DND-41 (cell line): ENCODE results near the gene RALGDS.
"Not testable (repeated sequence)": the region's sequence is repeated elsewhere in the genome, so short reads cannot be mapped to it uniquely, and the experiment has no call there.

ENCODE experiments used
- ATAC-seq: fragments of 200-7000 bp; cut with Tn5 transposase; 3 replicates; pipeline ENCODE4 v1.9.1; 2021; ENCODE audit warnings: low read depth; ENCODE audit not compliant: insufficient read depth
- DNase-seq: peaks from one replicate; pipeline ENCODE4 v3.0.0-alpha.2; 2020
- H2AFZ ChIP-seq: 2 replicates; pipeline ENCODE4 v1.6.0; 2012; ENCODE audit warnings: low read depth, low read length
- H3K27ac ChIP-seq: 2 replicates; pipeline ENCODE4 v1.5.1; 2012; ENCODE audit warnings: low read length, inconsistent platforms
- H3K27me3 ChIP-seq: fragments of 200-600 bp; sonication (generic); 2 replicates; pipeline ENCODE4 v1.6.0; 2012; ENCODE audit warnings: low read length, mild to moderate bottlenecking, inconsistent platforms; ENCODE audit not compliant: insufficient read depth, poor library complexity
- H3K36me3 ChIP-seq: 2 replicates; pipeline ENCODE4 v1.5.1; 2012; ENCODE audit warnings: low read length, inconsistent platforms; ENCODE audit not compliant: insufficient read depth
- H3K4me1 ChIP-seq: 2 replicates; pipeline ENCODE4 v1.5.1; 2012; ENCODE audit warnings: mild to moderate bottlenecking, low read length; ENCODE audit not compliant: insufficient read depth
- H3K4me2 ChIP-seq: 2 replicates; pipeline ENCODE4 v1.6.0; 2012; ENCODE audit warnings: mild to moderate bottlenecking, moderate library complexity, low read length, inconsistent platforms; ENCODE audit not compliant: insufficient read depth
- H3K4me3 ChIP-seq, 2 experiments: fragments of 200-600 bp in 1 of 2; shearing (Covaris generic) in 1 of 2; 2 replicates each; pipeline ENCODE4 v1.5.1; 2012 to 2016; ENCODE audit warnings: inconsistent platforms in 2 of 2, low read length in 2 of 2, mild to moderate bottlenecking in 2 of 2, low read depth in 1 of 2, moderate library complexity in 1 of 2
- H3K79me2 ChIP-seq: 2 replicates; pipeline ENCODE4 v1.6.0; 2012; ENCODE audit warnings: low read length, inconsistent platforms; ENCODE audit not compliant: insufficient read depth
- H3K9ac ChIP-seq: 2 replicates; pipeline ENCODE4 v1.6.0; 2012; ENCODE audit warnings: low read depth, mild to moderate bottlenecking, inconsistent platforms, low read length, moderate library complexity
- H3K9me3 ChIP-seq: 2 replicates; pipeline ENCODE4 v1.5.1; 2012; ENCODE audit warnings: low read length, moderate library complexity, mild to moderate bottlenecking, inconsistent platforms; ENCODE audit not compliant: insufficient read depth, severe bottlenecking
- H4K20me1 ChIP-seq: 2 replicates; pipeline ENCODE4 v1.6.0; 2012; ENCODE audit warnings: low read length; ENCODE audit not compliant: insufficient read depth
- EZH2 ChIP-seq: IDR thresholded peaks from 3 replicates; pipeline ENCODE4 v1.6.1; 2012; ENCODE audit warnings: borderline replicate concordance, low read depth, mild to moderate bottlenecking, moderate library complexity, low read length, inconsistent platforms; ENCODE audit not compliant: severe bottlenecking
- TF ChIP-seq, protein P1 (sequence below): IDR thresholded peaks from 2 replicates; pipeline ENCODE4 v1.5.1; 2012; ENCODE audit warnings: borderline replicate concordance, low read length, moderate library complexity, mild to moderate bottlenecking; ENCODE audit not compliant: poor library complexity, severe bottlenecking; ENCODE audit errors: extremely low read depth

Gene RALGDS

DNA sequence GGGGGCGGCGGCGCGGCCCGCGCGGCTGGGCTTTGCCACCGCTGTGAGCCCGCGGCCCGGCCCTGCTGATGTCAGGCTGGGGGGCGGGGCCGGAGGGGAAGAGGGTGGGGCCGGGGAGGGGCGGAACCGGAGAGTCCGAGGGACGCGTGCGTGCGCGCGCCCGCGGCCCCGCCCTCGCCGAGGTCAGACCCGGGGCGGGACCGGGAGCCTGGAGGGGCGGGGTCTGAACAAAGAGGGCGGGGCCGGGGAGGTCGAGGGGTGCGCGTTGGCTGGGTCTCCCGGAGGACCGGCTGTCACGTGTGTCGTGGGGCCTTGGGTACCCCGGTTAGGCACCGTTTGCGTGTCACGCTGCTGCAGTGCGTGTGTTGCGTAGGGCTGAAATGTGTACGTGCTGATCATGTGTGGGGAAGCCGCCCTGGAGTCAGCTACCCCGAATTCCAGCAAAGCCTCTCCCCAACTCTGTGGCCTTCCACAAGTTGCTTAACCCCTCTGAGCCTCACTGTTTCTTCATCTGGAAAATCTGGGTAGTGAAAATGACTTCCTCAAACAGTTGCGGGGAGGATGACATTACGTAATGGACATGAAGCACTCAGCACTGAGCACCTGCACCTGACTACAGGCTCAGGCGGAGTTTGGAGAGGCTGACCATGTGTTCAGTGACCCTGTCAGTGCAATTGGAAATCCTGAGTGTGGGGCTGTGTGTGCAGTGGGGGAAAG is at the start of gene RALGDS:
Gene RALGDS (minus strand): TSS at position 43 of the 717 bp plus-strand sequence. CDS start 86 bp downstream, outside the sequence.
- Histone ChIP-seq H2AFZ (peak within 1 kb of the TSS; percentile 62; the same call in 1 of the 2 replicates), H3K79me2 (peaks cover 40% of the 10 kb centered on the region), H3K27ac (peak within 1 kb of the TSS; percentile 32), H3K9me3 (no peaks in the 10 kb centered on the region), H3K36me3 (peaks cover under 1% of the 10 kb centered on the region; the same call in 1 of the 2 replicates), H3K4me2 (peak within 1 kb of the TSS; percentile 91), H3K27me3 (no peaks in the 10 kb centered on the region), H3K4me3 (peak within 1 kb of the TSS; percentile 37 to 64; a peak in 3 of 4 replicates), H3K9ac (peak within 1 kb of the TSS; percentile 67), H4K20me1 (peaks cover 58% of the 10 kb centered on the region), H3K4me1 (peaks cover 26% of the 10 kb centered on the region)
- DNase-seq (peak; percentile 83), ATAC-seq (peak; percentile 83)
- TF ChIP-seq, protein P1, sequence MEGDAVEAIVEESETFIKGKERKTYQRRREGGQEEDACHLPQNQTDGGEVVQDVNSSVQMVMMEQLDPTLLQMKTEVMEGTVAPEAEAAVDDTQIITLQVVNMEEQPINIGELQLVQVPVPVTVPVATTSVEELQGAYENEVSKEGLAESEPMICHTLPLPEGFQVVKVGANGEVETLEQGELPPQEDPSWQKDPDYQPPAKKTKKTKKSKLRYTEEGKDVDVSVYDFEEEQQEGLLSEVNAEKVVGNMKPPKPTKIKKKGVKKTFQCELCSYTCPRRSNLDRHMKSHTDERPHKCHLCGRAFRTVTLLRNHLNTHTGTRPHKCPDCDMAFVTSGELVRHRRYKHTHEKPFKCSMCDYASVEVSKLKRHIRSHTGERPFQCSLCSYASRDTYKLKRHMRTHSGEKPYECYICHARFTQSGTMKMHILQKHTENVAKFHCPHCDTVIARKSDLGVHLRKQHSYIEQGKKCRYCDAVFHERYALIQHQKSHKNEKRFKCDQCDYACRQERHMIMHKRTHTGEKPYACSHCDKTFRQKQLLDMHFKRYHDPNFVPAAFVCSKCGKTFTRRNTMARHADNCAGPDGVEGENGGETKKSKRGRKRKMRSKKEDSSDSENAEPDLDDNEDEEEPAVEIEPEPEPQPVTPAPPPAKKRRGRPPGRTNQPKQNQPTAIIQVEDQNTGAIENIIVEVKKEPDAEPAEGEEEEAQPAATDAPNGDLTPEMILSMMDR = no peak
- TF ChIP-seq EZH2 = no peak

GRCh38 chr9:133170716-133171115 is 49.7 kb upstream of the RALGDS start:
- no peaks in the 10 kb centered on the region for H3K36me3 ChIP-seq
- no peak overlapping the region for H3K9ac ChIP-seq
- DNase-seq (no peak), ATAC-seq (no peak)
- no peaks in the 10 kb centered on the region for H3K79me2 ChIP-seq
- no peak overlapping the region for H3K4me2 ChIP-seq
- H3K27ac ChIP-seq = no peak overlapping the region
- no peaks in the 10 kb centered on the region for H3K4me1 ChIP-seq
- no peak overlapping the region for H3K4me3 ChIP-seq
- no peaks in the 10 kb centered on the region for H4K20me1 ChIP-seq
- H3K27me3 ChIP-seq = peaks cover 3% of the 10 kb centered on the region
- no peaks in the 10 kb centered on the region for H3K9me3 ChIP-seq
- no peak overlapping the region for H2AFZ ChIP-seq
- TF ChIP-seq, protein P1 = no peak
- TF ChIP-seq EZH2 = no peak

GRCh38 chr9:133169687-133170086 is 48.6 kb upstream of the RALGDS start:
- not testable (repeated sequence) for H2AFZ ChIP-seq, H3K9me3 ChIP-seq, ATAC-seq, H3K27ac ChIP-seq, H4K20me1 ChIP-seq, H3K36me3 ChIP-seq, H3K9ac ChIP-seq, H3K4me3 ChIP-seq, H3K79me2 ChIP-seq, H3K4me1 ChIP-seq, H3K27me3 ChIP-seq, DNase-seq, H3K4me2 ChIP-seq

DNA sequence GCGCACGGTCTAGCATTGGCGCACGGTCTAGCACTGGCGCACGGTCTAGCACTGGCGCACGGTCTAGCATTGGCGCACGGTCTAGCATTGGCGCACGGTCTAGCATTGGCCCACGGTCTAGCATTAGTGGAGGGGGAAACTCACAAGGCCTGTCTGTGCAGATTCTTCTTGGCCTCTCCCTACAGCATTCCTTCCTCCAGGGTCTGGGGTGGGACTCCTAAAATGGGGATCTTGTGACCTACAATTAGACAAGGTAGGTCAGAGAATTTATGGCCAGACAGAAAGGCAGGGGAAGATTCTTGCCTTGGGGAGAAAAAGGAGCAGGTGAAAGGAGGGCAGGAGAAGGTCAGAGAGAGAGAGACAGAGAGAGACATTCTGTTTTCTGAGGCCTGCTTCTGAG is 48.1 kb upstream of the RALGDS start:
- peaks cover 3% of the 10 kb centered on the region for H3K27me3 ChIP-seq
- no peaks in the 10 kb centered on the region for H3K9me3 ChIP-seq
- H4K20me1 ChIP-seq = no peaks in the 10 kb centered on the region
- TF ChIP-seq, protein P1 = no peak
- TF ChIP-seq EZH2 = no peak
- no peak for DNase-seq
- no peaks in the 10 kb centered on the region for H3K4me1 ChIP-seq
- H3K27ac ChIP-seq = no peak overlapping the region
- no peaks in the 10 kb centered on the region for H3K79me2 ChIP-seq
- H3K4me2 ChIP-seq = no peak overlapping the region
- ATAC-seq = no peak
- no peak overlapping the region for H2AFZ ChIP-seq
- H3K36me3 ChIP-seq = no peaks in the 10 kb centered on the region
- H3K4me3 ChIP-seq = no peak overlapping the region
- no peak overlapping the region for H3K9ac ChIP-seq
